Measurements from ENCODE around the gene MLKL.

GRCh38 chr16:74623214-74623838, 77.3 kb downstream of the MLKL start:
- TF ChIP-seq, protein P1, sequence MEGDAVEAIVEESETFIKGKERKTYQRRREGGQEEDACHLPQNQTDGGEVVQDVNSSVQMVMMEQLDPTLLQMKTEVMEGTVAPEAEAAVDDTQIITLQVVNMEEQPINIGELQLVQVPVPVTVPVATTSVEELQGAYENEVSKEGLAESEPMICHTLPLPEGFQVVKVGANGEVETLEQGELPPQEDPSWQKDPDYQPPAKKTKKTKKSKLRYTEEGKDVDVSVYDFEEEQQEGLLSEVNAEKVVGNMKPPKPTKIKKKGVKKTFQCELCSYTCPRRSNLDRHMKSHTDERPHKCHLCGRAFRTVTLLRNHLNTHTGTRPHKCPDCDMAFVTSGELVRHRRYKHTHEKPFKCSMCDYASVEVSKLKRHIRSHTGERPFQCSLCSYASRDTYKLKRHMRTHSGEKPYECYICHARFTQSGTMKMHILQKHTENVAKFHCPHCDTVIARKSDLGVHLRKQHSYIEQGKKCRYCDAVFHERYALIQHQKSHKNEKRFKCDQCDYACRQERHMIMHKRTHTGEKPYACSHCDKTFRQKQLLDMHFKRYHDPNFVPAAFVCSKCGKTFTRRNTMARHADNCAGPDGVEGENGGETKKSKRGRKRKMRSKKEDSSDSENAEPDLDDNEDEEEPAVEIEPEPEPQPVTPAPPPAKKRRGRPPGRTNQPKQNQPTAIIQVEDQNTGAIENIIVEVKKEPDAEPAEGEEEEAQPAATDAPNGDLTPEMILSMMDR (IDR thresholded peaks at IDR 0.05 in 4 of 5, conservative IDR thresholded peaks at IDR 0.05 in 1 of 5) = peak; percentile 46 to 71 (median 58)
- TF ChIP-seq POLR2A (IDR thresholded peaks at IDR 0.05) = no peak
